ENCODE measurements around the gene PIK3R2. TPM values are rescaled to one million over a fixed set of nuclear protein-coding genes. Genes with fewer than 3 reads are reported as not detected.

PIK3R2 gene
- total and polyA plus RNA-seq, 2 of the 4 experiments (the other 2 are of a cell fraction): 12.2 to 25.1 TPM

GRCh38 chr19:18172331-18173053 is 19.5 kb downstream of the PIK3R2 start (continued):
- no peak for TF ChIP-seq SMC3 (IDR thresholded peaks at IDR 0.05; ENCODE audit: low read depth, low read length)

- ATAC-seq (ENCODE audit: low read depth) (peak; percentile 3; the same call in 1 of the 2 replicates), DNase-seq (no peak)
- no peak overlapping the region for H2BK5ac ChIP-seq (ENCODE audit: low read depth, low read length, poor library complexity, severe bottlenecking)
- peaks cover 3% of the 10 kb centered on the region; the same call in 1 of the 2 replicates for H3K4me1 ChIP-seq (ENCODE audit: control insufficient read depth, insufficient read depth, low read length)
- no peak overlapping the region for H4K91ac ChIP-seq (ENCODE audit: insufficient read depth, low read depth, low read length)
- H3K18ac ChIP-seq (ENCODE audit: low read depth, low read length): no peak overlapping the region; the same call in 1 of the 2 replicates
- intact Hi-C loops (cut with micrococcal nuclease) (loop anchor here (5.0 kb wide), 2 partner anchors 79 to 166 kb away; partner anchors contain the start of gene ARRDC2), in situ Hi-C loops (cut with MboI; ENCODE audit: low sequenced_read_pairs) (no loop called here), dilution Hi-C loops (cut with HindIII; ENCODE audit: low sequenced_read_pairs, unreplicated experiment) (no loop called here)
- H4K5ac ChIP-seq (ENCODE audit: low read depth, low read length): peak overlapping the region; percentile 60; the same call in 1 of the 2 replicates
- no peak overlapping the region for H3K14ac ChIP-seq (replicated peaks; ENCODE audit: low read depth, low read length)
- no peak overlapping the region for H3K9ac ChIP-seq (ENCODE audit: low read depth, low read length)
- peak overlapping the region; percentile 25; the same call in 1 of the 2 replicates for H2AK5ac ChIP-seq (ENCODE audit: low read depth, low read length)
- no TSS peak for BruUV-seq (replicated peaks)
- peak overlapping the region in 1 of 2 experiments; percentile 39; a peak in 1 of 4 replicates for H4K8ac ChIP-seq (ENCODE audit: low read depth in 2 of 2, low read length in 2 of 2)
- no peak overlapping the region for H2BK120ac ChIP-seq (ENCODE audit: low read depth, low read length)
- H3K4ac ChIP-seq (ENCODE audit: low read depth, low read length): peak overlapping the region; percentile 41; the same call in 1 of the 2 replicates
- H2BK15ac ChIP-seq (ENCODE audit: low read depth, low read length): no peak overlapping the region; the same call in 2 of the 3 replicates
- ChIA-PET POLR2A (ENCODE audit: unreplicated experiment) (no interaction called here), CTCF (no interaction called here)
- no peaks in the 10 kb centered on the region for H3K9me3 ChIP-seq (ENCODE audit: control insufficient read depth, insufficient read depth, low read length)
- WGBS, 2 experiments (ENCODE audit: extremely low coverage in 2 of 2, insufficient read length in 1 of 2): 100% methylated on average over 3 of the region's 18 CpGs; no CpG with 5 or more reads in 1 of the 2 experiments
- H3K27me3 ChIP-seq (ENCODE audit: control insufficient read depth, insufficient read depth, low read length): peaks cover 4% of the 10 kb centered on the region; the same call in 1 of the 2 replicates
- H3K27ac ChIP-seq (ENCODE audit: insufficient read depth, low read length): no peak overlapping the region
- H3K4me3 ChIP-seq (ENCODE audit: insufficient read depth, low read depth, low read length): peak overlapping the region; percentile 85; the same call in 1 of the 2 replicates
- no peaks in the 10 kb centered on the region for H3K79me1 ChIP-seq (ENCODE audit: low read depth in 1 of 2, low read length in 2 of 2)
- 0 out of 2 replicates have a peak, but pooled peaks cover 3% of the 10 kb centered on the region for H3K9me1 ChIP-seq (ENCODE audit: insufficient read depth, low read length)
- no peak overlapping the region for H3K56ac ChIP-seq (ENCODE audit: extremely low read depth, insufficient read depth, low read length)
- no peak overlapping the region for H2BK20ac ChIP-seq (ENCODE audit: low read depth, low read length)
- H2AFZ ChIP-seq (replicated peaks; ENCODE audit: low read length, poor library complexity): peak overlapping the region; percentile 93
- H3K36me3 ChIP-seq (ENCODE audit: control insufficient read depth, insufficient read depth, low read length): peaks cover 10% of the 10 kb centered on the region; the same call in 1 of the 2 replicates
- no peaks in the 10 kb centered on the region for H4K20me1 ChIP-seq (ENCODE audit: insufficient read depth, low read length)
- H3K23ac ChIP-seq (ENCODE audit: low read depth, low read length): no peak overlapping the region
- H3K4me2 ChIP-seq (ENCODE audit: low read depth, low read length): peak overlapping the region; percentile 88
- no peak overlapping the region for H2AK9ac ChIP-seq (replicated peaks; ENCODE audit: low read depth, low read length, poor library complexity)
- TF ChIP-seq MAZ (IDR thresholded peaks at IDR 0.05; ENCODE audit: borderline replicate concordance, low read depth, low read length) (no peak), RCOR1 (IDR thresholded peaks at IDR 0.05; ENCODE audit: insufficient replicate concordance, low read length) (no peak), CEBPB (IDR thresholded peaks at IDR 0.05; ENCODE audit: low read depth, low read length) (no peak), FOS (IDR thresholded peaks at IDR 0.05; ENCODE audit: low read depth, low read length) (no peak), MXI1 (IDR thresholded peaks at IDR 0.05; ENCODE audit: borderline replicate concordance, low read depth, low read length) (no peak), MAFK (IDR thresholded peaks at IDR 0.05; ENCODE audit: low read depth, low read length) (no peak), RFX5 (IDR thresholded peaks at IDR 0.05; ENCODE audit: low read depth, low read length) (no peak), CTCF (conservative IDR thresholded peaks at IDR 0.05; ENCODE audit: low read depth, low read length) (no peak), NFE2L2 (IDR thresholded peaks at IDR 0.05; ENCODE audit: low read depth, low read length) (no peak), CHD1 (IDR thresholded peaks at IDR 0.05; ENCODE audit: low read depth, low read length) (no peak), SMC3 (IDR thresholded peaks at IDR 0.05; ENCODE audit: low read depth, low read length) (no peak), USF2 (IDR thresholded peaks at IDR 0.05; ENCODE audit: low read depth, low read length) (no peak), RAD21 (IDR thresholded peaks at IDR 0.05; ENCODE audit: low read length) (no peak)
These were observed 20.1 kb downstream of the PIK3R2 start for GRCh38 chr19:18173054-18173571.
